Mammary epithelial cell (primary cell): ENCODE measurements around the gene SLC30A3.

Experiments
- EZH2 ChIP-seq: IDR thresholded peaks from 2 replicates; pipeline ENCODE4 v1.6.1; 2012; ENCODE audit warnings: low read length, inconsistent platforms, borderline replicate concordance
- TF ChIP-seq, protein P1 (sequence below), 2 donors: IDR thresholded peaks in 1 of 2; conservative IDR thresholded peaks in 1 of 2; 2 replicates each; pipeline ENCODE4 v1.5.1; 2011 to 2012; ENCODE audit warnings: inconsistent platforms in 2 of 2, low read length in 2 of 2, mild to moderate bottlenecking in 2 of 2, control low read depth in 1 of 2, low read depth in 1 of 2; ENCODE audit not compliant: insufficient read depth in 1 of 2; ENCODE audit errors: extremely low read depth in 1 of 2

DNA sequence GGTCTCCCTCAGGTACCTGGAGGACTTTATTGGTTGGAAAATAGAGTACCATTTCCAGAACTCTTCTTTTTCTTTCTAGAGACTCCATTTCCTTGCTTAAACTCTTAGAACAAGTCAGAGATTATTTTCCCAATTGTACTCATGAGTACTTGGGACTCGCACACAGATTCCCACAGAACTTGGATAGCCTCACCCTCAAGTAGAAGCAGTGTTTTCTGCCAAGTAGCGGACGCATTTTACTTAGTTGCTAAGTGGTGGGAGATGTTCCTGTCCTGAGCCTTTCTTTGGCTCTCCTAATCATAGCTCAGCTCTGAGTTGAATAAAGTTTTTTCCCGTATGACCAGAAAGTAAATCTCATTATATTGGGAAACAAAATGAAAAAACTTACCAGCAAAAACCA is 17.2 kb downstream of the SLC30A3 start:
- TF ChIP-seq, protein P1, sequence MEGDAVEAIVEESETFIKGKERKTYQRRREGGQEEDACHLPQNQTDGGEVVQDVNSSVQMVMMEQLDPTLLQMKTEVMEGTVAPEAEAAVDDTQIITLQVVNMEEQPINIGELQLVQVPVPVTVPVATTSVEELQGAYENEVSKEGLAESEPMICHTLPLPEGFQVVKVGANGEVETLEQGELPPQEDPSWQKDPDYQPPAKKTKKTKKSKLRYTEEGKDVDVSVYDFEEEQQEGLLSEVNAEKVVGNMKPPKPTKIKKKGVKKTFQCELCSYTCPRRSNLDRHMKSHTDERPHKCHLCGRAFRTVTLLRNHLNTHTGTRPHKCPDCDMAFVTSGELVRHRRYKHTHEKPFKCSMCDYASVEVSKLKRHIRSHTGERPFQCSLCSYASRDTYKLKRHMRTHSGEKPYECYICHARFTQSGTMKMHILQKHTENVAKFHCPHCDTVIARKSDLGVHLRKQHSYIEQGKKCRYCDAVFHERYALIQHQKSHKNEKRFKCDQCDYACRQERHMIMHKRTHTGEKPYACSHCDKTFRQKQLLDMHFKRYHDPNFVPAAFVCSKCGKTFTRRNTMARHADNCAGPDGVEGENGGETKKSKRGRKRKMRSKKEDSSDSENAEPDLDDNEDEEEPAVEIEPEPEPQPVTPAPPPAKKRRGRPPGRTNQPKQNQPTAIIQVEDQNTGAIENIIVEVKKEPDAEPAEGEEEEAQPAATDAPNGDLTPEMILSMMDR (conservative IDR thresholded peaks at IDR 0.05 in 1 of 2, IDR thresholded peaks at IDR 0.05 in 1 of 2; ENCODE audit: extremely low read depth in 1 of 2, insufficient read depth in 1 of 2, low read depth in 1 of 2, low read length in 2 of 2) = no peak
- no peak for TF ChIP-seq EZH2
